Spleen (tissue), 11 donors: Measurements from ENCODE around the gene PGAM1. TPM values are rescaled to one million over a fixed set of nuclear protein-coding genes. Genes with fewer than 3 reads are reported as not detected.

ENCODE experiments used
- DNase-seq: peaks from one replicate; pipeline ENCODE4 v3.0.0-alpha.2; 2020
- H3K27ac ChIP-seq, 8 donors: fragments of 200-600 bp; sonication (generic) in 7 of 8; 1 replicate in 4 of 8; 2 replicates in 4 of 8; pipeline versions ENCODE4 v1.5.0 to v1.8.0; 2016 to 2021; ENCODE audit warnings: inconsistent platforms in 4 of 8, mild to moderate bottlenecking in 4 of 8, moderate library complexity in 1 of 8
- H3K27me3 ChIP-seq, 7 donors: fragments of 200-600 bp; sonication (generic) in 6 of 7; replicated peaks in 1 of 7; 1 replicate in 4 of 7; 2 replicates in 3 of 7; pipeline versions ENCODE4 v1.5.0 to v1.8.0; 2016 to 2021; ENCODE audit warnings: inconsistent platforms in 3 of 7, mild to moderate bottlenecking in 1 of 7
- H3K36me3 ChIP-seq, 6 donors: fragments of 200-600 bp; sonication (generic) in 5 of 6; 1 replicate in 4 of 6; 2 replicates in 2 of 6; pipeline versions ENCODE4 v1.5.0 to v1.8.0; 2016 to 2021; ENCODE audit warnings: inconsistent platforms in 2 of 6
- H3K4me1 ChIP-seq, 6 donors: fragments of 200-600 bp; sonication (generic) in 5 of 6; 1 replicate in 3 of 6; 2 replicates in 3 of 6; pipeline versions ENCODE4 v1.5.0 to v1.8.0; 2016 to 2021; ENCODE audit warnings: inconsistent platforms in 3 of 6
- H3K4me3 ChIP-seq, 8 donors: fragments of 200-600 bp; sonication (generic) in 7 of 8; 1 replicate in 4 of 8; 2 replicates in 4 of 8; pipeline versions ENCODE4 v1.5.0 to v1.8.0; 2016 to 2021; ENCODE audit warnings: inconsistent platforms in 4 of 8, mild to moderate bottlenecking in 4 of 8, moderate library complexity in 2 of 8
- H3K9me3 ChIP-seq, 8 donors: fragments of 200-600 bp; sonication (generic) in 7 of 8; 1 replicate in 4 of 8; 2 replicates in 4 of 8; pipeline versions ENCODE4 v1.5.0 to v1.8.0; 2016 to 2021; ENCODE audit warnings: inconsistent platforms in 4 of 8
- POLR2A ChIP-seq, 3 donors: fragments of 450-650 bp; IDR thresholded peaks; one replicate each; pipeline ENCODE4 v1.5.1; 2017; ENCODE audit warnings: antibody characterized with exemption in 3 of 3, mild to moderate bottlenecking in 1 of 3
- POLR2AphosphoS5 ChIP-seq, 3 donors: sonication (generic); formaldehyde crosslinking; IDR thresholded peaks; one replicate each; pipeline ENCODE4 v1.5.1; 2017; ENCODE audit warnings: antibody characterized with exemption in 3 of 3
- WGBS, 5 donors: extraction: QIAGEN DNeasy Blood & Tissue Kit in 3 of 5; methylation state at CpG; one replicate each; pipeline versions ENCODE4 v1.1.5 to v1.1.7; 2013 to 2018; 5-methylcytosine and 5-hydroxymethylcytosine counted together
- intact Hi-C: fragments of 100-400 bp; cut with DNase I; formaldehyde crosslinking; loops from one replicate; pipeline ENCODE4 v1.15.0; 2023; ENCODE audit warnings: low total_unique reads
- polyA plus RNA-seq, 3 donors: library from polyadenylated mRNA; stranded (reverse); fragments of 200-250 nt; gene quantifications; one replicate each; pipeline ENCODE4 v1.2.1, GENCODE V29; 2013
- total RNA-seq, 7 donors: library from RNA; depleted of rRNA in 3 of 7; stranded (reverse); fragments of >200 nt in 3 of 7; fragmentation: NEBNext Ultra II Directional in 4 of 7; extraction: Animal tissue kit (Norgen Biotek cat#: 25700) in 4 of 7; gene quantifications; one replicate each; pipeline versions ENCODE4 v1.1.0 to v1.2.1, GENCODE V29; 2016 to 2021
- TF ChIP-seq, protein P1 (sequence below), 11 experiments: fragments of 200-600 bp in 7 of 11; fragments of 450-650 bp in 4 of 11; sonication (generic) in 4 of 11; IDR thresholded peaks in 8 of 11; conservative IDR thresholded peaks in 3 of 11; 1 replicate in 7 of 11; 2 replicates in 4 of 11; pipeline versions ENCODE4 v1.4.0 to v1.8.0; 2016 to 2021; ENCODE audit warnings: antibody characterized with exemption in 11 of 11, inconsistent platforms in 4 of 11, mild to moderate bottlenecking in 1 of 11
- donor health status: healthy with polysubstance abuse.
- donor health status: DM: no; HTN: no; CAD: no; lungs with moderate emphysema.
- donor health status: DM: no; HTN: no; CAD: no.
- donor health status: Bipolar disorder and iron deficiency.
- donor health status: healthy.
- donor health status: DM: no; HTN: no; CAD: no.
- donor health status: DM: yes; HTN: yes; CAD: no.

The PGAM1 gene
- total and polyA plus RNA-seq, 10 donors, result 51.4 to 235 (median 167) TPM

DNA sequence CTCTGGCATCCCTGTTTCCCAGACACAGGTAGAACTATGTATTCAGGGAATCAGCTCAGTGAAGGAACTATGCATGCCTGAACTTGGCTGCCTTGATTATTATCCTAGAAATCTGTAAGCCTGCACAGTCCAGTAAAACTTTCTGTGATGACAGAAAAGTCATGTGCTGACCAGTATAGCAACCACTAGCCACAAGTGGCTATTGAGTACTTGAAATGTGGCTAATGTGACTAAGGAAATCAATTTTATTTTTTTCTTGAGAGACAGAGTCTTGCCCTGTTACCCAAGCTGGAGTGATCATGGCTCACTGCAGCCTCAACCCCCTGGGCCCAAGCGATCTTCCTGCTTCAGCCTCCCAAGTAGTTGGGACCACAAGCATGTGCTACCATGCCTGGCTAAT, 16.3 kb downstream of the PGAM1 start:
- peaks cover 6 to 68% (median 51%) of the 10 kb centered on the region in 6 donors for H3K36me3 ChIP-seq

DNA sequence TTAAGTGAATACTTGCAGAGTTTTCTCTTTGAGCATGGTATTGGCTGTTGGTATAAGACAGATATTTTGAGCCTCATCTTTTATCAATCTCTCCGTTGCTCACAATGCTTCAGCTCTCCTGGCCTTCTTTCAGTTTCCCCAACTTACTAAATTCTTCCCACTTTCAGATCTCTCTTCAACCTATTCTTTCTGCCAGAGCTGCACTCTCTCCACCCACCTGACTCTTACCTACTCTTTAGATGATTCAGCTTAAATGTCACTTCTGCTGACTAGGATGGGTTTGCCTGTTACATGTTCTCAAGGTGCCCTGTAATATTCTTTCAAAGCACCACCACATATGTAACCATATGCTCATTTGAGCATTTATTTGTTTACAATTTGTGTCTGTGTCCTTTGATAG, 18.2 kb downstream of the PGAM1 start:
- Histone ChIP-seq H3K36me3 (peaks cover 3 to 49% (median 32%) of the 10 kb centered on the region in 6 donors), H3K27ac (no peak overlapping the region), H3K27me3 (no peaks in the 10 kb centered on the region), H3K4me1 (peaks cover 19 to 64% (median 39%) of the 10 kb centered on the region in 6 donors), H3K9me3 (no peaks in the 10 kb centered on the region), H3K4me3 (peak overlapping the region in 1 of 8 donors; percentile 94)
- 64 to 88% (median 78%) methylated on average over 1 of the region's 1 CpG for WGBS, 5 donors
- intact Hi-C loops, result no loop called here
- TF ChIP-seq, protein P1, sequence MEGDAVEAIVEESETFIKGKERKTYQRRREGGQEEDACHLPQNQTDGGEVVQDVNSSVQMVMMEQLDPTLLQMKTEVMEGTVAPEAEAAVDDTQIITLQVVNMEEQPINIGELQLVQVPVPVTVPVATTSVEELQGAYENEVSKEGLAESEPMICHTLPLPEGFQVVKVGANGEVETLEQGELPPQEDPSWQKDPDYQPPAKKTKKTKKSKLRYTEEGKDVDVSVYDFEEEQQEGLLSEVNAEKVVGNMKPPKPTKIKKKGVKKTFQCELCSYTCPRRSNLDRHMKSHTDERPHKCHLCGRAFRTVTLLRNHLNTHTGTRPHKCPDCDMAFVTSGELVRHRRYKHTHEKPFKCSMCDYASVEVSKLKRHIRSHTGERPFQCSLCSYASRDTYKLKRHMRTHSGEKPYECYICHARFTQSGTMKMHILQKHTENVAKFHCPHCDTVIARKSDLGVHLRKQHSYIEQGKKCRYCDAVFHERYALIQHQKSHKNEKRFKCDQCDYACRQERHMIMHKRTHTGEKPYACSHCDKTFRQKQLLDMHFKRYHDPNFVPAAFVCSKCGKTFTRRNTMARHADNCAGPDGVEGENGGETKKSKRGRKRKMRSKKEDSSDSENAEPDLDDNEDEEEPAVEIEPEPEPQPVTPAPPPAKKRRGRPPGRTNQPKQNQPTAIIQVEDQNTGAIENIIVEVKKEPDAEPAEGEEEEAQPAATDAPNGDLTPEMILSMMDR (IDR thresholded peaks at IDR 0.05 in 8 of 11, conservative IDR thresholded peaks at IDR 0.05 in 3 of 11), result no peak
- no peak for TF ChIP-seq POLR2AphosphoS5 (IDR thresholded peaks at IDR 0.05)
- no peak for DNase-seq

More for the DNA sequence above, 16.3 kb downstream of the PGAM1 start:
- TF ChIP-seq POLR2AphosphoS5 (IDR thresholded peaks at IDR 0.05) (no peak), POLR2A (IDR thresholded peaks at IDR 0.05) (no peak)
- TF ChIP-seq, protein P1 (IDR thresholded peaks at IDR 0.05 in 8 of 11, conservative IDR thresholded peaks at IDR 0.05 in 3 of 11), result no peak
- Histone ChIP-seq H3K27me3 (no peaks in the 10 kb centered on the region), H3K9me3 (no peaks in the 10 kb centered on the region), H3K4me3 (no peak overlapping the region), H3K27ac (no peak overlapping the region), H3K4me1 (peaks cover 18 to 44% (median 26%) of the 10 kb centered on the region in 6 donors)
- 93 to 100% (median 100%) methylated on average over 1 of the region's 1 CpG for WGBS, 5 donors
- intact Hi-C loops, result no loop called here
- no peak for DNase-seq

DNA sequence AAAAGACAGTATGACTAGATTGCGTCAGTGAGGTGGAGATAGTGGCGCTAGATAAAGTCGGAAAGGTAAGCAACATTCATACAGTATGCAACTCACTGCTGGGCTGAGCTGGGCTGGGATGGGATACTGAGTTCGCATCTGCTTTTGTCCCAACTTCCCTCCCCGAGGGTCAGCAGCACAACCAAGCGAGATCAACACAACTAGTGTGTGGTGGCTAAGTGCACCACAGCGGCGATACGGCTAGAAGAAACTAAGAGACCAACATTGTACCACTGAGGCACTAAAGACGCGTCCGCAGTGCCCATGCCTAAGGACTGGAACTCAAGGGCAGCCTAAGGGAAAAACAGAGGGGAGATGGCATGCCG, 19.3 kb downstream of the PGAM1 start:
- Histone ChIP-seq H3K9me3 (no peaks in the 10 kb centered on the region), H3K27me3 (no peaks in the 10 kb centered on the region), H3K36me3 (peaks cover 3 to 38% (median 21%) of the 10 kb centered on the region in 6 donors), H3K4me1 (peaks cover 19 to 71% (median 39%) of the 10 kb centered on the region in 6 donors), H3K4me3 (peak overlapping the region; percentile 49 to 100 (median 96)), H3K27ac (peak overlapping the region in 7 of 8 donors; percentile 58 to 88 (median 82))
- WGBS, 5 donors, result 1 to 4% (median 3%) methylated on average over 12 to 13 of the region's 13 CpGs
- intact Hi-C loops, result no loop called here
- DNase-seq, result no peak
- TF ChIP-seq POLR2A (IDR thresholded peaks at IDR 0.05), result no peak
- no peak for TF ChIP-seq POLR2AphosphoS5 (IDR thresholded peaks at IDR 0.05)
- TF ChIP-seq, protein P1 (IDR thresholded peaks at IDR 0.05 in 8 of 11, conservative IDR thresholded peaks at IDR 0.05 in 3 of 11), result no peak

DNA sequence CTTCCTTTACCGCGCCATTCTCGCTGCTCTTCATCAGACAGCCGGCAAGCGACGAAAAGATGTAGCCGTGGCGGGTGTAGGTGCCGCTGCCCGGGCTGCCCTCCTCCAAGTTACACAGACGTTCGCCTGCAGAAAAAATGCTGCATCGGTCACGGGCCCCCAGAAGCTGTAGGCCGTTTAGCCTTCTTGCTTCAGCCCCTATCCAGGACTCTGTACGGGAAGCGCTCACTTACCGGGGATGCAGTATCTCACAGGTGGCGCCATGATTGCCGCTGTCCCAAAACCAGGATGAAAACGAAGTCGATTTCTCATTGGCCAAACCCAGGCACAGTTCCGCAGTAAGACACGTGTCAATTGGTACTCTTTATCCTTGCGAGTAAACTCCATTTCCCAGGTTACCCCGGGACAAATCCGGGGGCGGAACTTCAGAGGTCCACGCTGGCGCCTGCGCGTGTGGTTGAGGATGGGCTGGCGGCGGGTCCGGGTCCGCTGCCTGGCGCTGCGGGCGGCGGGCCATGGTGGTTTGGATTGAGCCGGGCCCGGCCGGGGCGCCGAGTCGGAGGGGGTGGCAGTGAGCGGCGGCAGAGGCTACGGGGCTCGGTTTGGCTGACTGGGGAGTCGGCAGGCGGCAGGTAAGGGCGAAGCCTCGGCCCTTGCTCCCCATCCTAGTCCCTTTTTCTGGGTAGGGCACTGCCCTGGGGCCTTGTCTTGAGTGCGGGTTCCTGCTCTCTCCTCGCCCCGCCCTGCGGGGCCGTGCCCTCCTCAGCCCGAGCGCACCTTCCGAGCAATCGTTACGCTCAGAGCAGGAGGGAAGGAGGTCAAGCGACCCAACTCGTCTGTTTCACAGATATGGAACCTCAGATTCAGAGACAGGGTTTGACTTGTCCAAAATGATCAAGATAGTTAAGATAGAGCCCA, 20.0 kb downstream of the PGAM1 start, which contains the start of the genes EXOSC1 and ZDHHC16:
TSS of gene EXOSC1 (minus strand) at position 285 of the 918 bp plus-strand sequence. CDS start at position 264, 21 bp downstream.
TSS of gene ZDHHC16 (plus strand) at position 454 of the 918 bp plus-strand sequence. CDS start 5,501 bp downstream, outside the sequence.
- H3K36me3 ChIP-seq, result peaks cover 0 to 37% (median 15%) of the 10 kb centered on the region in 6 donors
- peak within 1 kb of the TSS; percentile 4 to 88 (median 80) for H3K27ac ChIP-seq
- DNase-seq, result peak; percentile 97
- 0 to 1% (median 0%) methylated on average over 40 to 66 of the region's 66 CpGs for WGBS, 5 donors
- peak within 1 kb of the TSS; percentile 49 to 100 (median 96) for H3K4me3 ChIP-seq
- H3K27me3 ChIP-seq, result no peaks in the 10 kb centered on the region
- H3K9me3 ChIP-seq, result no peaks in the 10 kb centered on the region
- TF ChIP-seq POLR2A (IDR thresholded peaks at IDR 0.05) (peak in 1 of 3 donors; percentile 52), POLR2AphosphoS5 (IDR thresholded peaks at IDR 0.05) (peak; percentile 94)
- TF ChIP-seq, protein P1 (IDR thresholded peaks at IDR 0.05 in 8 of 11, conservative IDR thresholded peaks at IDR 0.05 in 3 of 11), result peak in 4 of 11 experiments; percentile 21 to 34 (median 27)
- peaks cover 20 to 78% (median 42%) of the 10 kb centered on the region in 6 donors for H3K4me1 ChIP-seq
- intact Hi-C loops, result no loop called here
